SU-DHL-6 (cell line): ENCODE results near the gene IL27RA.
A peak's percentile ranks its signal among the peaks of the same experiment; 100 is the strongest.
"Not testable (repeated sequence)": the region's sequence is repeated elsewhere in the genome, so short reads cannot be mapped to it uniquely, and the experiment has no call there.

ENCODE experiments used
- H2AFZ ChIP-seq: fragments of 200-600 bp; sonication (generic); 2 replicates; pipeline ENCODE4 v1.6.1; 2014; ENCODE audit warnings: low read depth, mild to moderate bottlenecking, moderate library complexity, mixed read lengths, antibody characterized with exemption, low read length; ENCODE audit not compliant: severe bottlenecking
- H3F3A ChIP-seq: fragments of 200-600 bp; shearing (Covaris generic); 2 replicates; pipeline ENCODE4 v1.6.0; 2016; ENCODE audit warnings: antibody characterized with exemption, mild to moderate bottlenecking; ENCODE audit not compliant: insufficient read depth
- H3K27ac ChIP-seq: fragments of 200-600 bp; sonication (generic); 2 replicates; pipeline ENCODE4 v1.5.1; 2016; ENCODE audit warnings: low read depth, mild to moderate bottlenecking, low read length, moderate library complexity, mixed read lengths
- H3K27me3 ChIP-seq: fragments of 200-600 bp; sonication (generic), shearing (Covaris generic); 2 replicates; pipeline ENCODE4 v1.6.0; 2014; ENCODE audit warnings: mild to moderate bottlenecking, low read length
- H3K36me3 ChIP-seq: fragments of 200-600 bp; sonication (generic); 2 replicates; pipeline ENCODE4 v1.6.1; 2014; ENCODE audit warnings: mild to moderate bottlenecking, low read length, mixed read lengths
- H3K4me2 ChIP-seq: fragments of 300-600, 200-600 bp; shearing (Covaris generic), sonication (generic); 2 replicates; pipeline ENCODE4 v1.6.0; 2014; ENCODE audit warnings: low read length, low read depth, mild to moderate bottlenecking; ENCODE audit not compliant: poor library complexity, severe bottlenecking
- H3K4me3 ChIP-seq: fragments of 200-600 bp; sonication (generic); 2 replicates; pipeline ENCODE4 v1.5.1; 2014; ENCODE audit warnings: antibody characterized with exemption, low read length, mild to moderate bottlenecking, mixed read lengths; ENCODE audit not compliant: insufficient read depth, poor library complexity, severe bottlenecking
- H3K79me2 ChIP-seq: fragments of 200-600 bp; sonication (generic); 2 replicates; pipeline ENCODE4 v1.6.1; 2014; ENCODE audit warnings: mild to moderate bottlenecking, low read length, moderate library complexity; ENCODE audit not compliant: insufficient read depth
- H3K9ac ChIP-seq: fragments of 200-600 bp; sonication (generic); 2 replicates; pipeline ENCODE4 v1.7.0; 2014; ENCODE audit warnings: mild to moderate bottlenecking, low read length
- H3K9me2 ChIP-seq: fragments of 200-600 bp; sonication (generic); replicated peaks from 2 replicates; pipeline ENCODE4 v1.6.1; 2014; ENCODE audit warnings: low read length; ENCODE audit not compliant: insufficient read depth
- H3K9me3 ChIP-seq: fragments of 200-600 bp; sonication (generic); 2 replicates; pipeline ENCODE4 v1.6.1; 2014; ENCODE audit warnings: low read length, mixed read lengths; ENCODE audit not compliant: insufficient read depth
- H4K20me1 ChIP-seq: fragments of 200-600 bp; sonication (generic); 2 replicates; pipeline ENCODE4 v1.6.1; 2014; ENCODE audit warnings: low read depth, mild to moderate bottlenecking, antibody characterized with exemption, low read length, moderate library complexity, mixed read lengths
- EZH2phosphoT487 ChIP-seq: fragments of 200-600 bp; sonication (generic), shearing (Covaris generic); conservative IDR thresholded peaks from 2 replicates; pipeline ENCODE4 v1.6.1; 2018; ENCODE audit warnings: mild to moderate bottlenecking, antibody characterized with exemption, low read length, moderate library complexity, mixed read lengths
- TF ChIP-seq, protein P1 (sequence below): fragments of 200-600 bp; sonication (generic); IDR thresholded peaks from one replicate; pipeline ENCODE4 v1.5.1; 2017; ENCODE audit warnings: antibody characterized with exemption, mild to moderate bottlenecking, low read length, moderate library complexity; ENCODE audit not compliant: insufficient read depth, poor library complexity, severe bottlenecking

IL27RA gene

GRCh38 chr19:14028901-14029300 is 2.7 kb upstream of the IL27RA start:
- TF ChIP-seq, protein P1, sequence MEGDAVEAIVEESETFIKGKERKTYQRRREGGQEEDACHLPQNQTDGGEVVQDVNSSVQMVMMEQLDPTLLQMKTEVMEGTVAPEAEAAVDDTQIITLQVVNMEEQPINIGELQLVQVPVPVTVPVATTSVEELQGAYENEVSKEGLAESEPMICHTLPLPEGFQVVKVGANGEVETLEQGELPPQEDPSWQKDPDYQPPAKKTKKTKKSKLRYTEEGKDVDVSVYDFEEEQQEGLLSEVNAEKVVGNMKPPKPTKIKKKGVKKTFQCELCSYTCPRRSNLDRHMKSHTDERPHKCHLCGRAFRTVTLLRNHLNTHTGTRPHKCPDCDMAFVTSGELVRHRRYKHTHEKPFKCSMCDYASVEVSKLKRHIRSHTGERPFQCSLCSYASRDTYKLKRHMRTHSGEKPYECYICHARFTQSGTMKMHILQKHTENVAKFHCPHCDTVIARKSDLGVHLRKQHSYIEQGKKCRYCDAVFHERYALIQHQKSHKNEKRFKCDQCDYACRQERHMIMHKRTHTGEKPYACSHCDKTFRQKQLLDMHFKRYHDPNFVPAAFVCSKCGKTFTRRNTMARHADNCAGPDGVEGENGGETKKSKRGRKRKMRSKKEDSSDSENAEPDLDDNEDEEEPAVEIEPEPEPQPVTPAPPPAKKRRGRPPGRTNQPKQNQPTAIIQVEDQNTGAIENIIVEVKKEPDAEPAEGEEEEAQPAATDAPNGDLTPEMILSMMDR, result no peak
- TF ChIP-seq EZH2phosphoT487, result no peak
- no peaks in the 10 kb centered on the region for H3K9me3 ChIP-seq
- no peak overlapping the region for H3K4me3 ChIP-seq
- H2AFZ ChIP-seq, result no peak overlapping the region
- no peaks in the 10 kb centered on the region for H3K79me2 ChIP-seq
- H4K20me1 ChIP-seq, result no peaks in the 10 kb centered on the region
- H3K27me3 ChIP-seq, result no peaks in the 10 kb centered on the region
- no peak overlapping the region for H3K9ac ChIP-seq
- no peak overlapping the region for H3K4me2 ChIP-seq
- no peak overlapping the region for H3K27ac ChIP-seq
- H3K36me3 ChIP-seq, result no peaks in the 10 kb centered on the region
- no peaks in the 10 kb centered on the region for H3K9me2 ChIP-seq
- 0 out of 2 replicates have a peak, but pooled peaks cover 10% of the 10 kb centered on the region for H3F3A ChIP-seq

DNA sequence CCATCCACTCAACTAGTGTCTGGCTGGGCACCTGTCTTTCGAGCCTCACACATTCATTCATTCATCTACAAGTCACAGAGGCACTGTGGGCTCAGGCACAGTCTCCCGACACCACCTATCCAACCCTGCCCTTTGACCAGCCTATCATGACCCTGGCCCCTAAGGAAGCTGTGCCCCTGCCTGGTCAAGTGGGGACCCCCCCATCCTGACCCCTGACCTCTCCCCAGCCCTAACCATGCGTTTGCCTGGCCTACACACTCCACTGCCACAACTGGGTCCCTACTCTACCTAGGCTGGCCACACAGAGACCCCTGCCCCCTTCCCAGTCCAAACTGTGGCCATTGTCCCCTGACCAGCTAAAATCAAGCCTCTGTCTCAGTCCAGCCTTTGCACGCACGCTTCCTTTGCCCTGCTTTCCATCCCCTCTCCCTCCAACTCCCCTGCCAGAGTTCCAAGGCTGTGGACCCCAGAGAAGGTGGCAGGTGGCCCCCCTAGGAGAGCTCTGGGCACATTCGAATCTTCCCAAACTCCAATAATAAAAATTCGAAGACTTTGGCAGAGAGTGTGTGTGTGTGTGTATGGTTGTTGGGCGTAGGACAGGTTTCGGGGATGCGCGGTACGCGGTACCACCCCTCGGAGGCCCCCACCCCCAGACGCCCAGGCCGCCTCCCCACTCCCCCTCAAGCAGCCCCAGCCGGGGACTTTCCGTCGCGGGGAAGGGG is 404 bp upstream of the IL27RA start:
- Histone ChIP-seq H3K36me3 (no peaks in the 10 kb centered on the region), H2AFZ (peak overlapping the region; percentile 94), H3K9me3 (no peaks in the 10 kb centered on the region), H3K9ac (peak overlapping the region; percentile 79), H4K20me1 (no peaks in the 10 kb centered on the region), H3K27me3 (no peaks in the 10 kb centered on the region), H3K4me3 (peak overlapping the region; percentile 73), H3K27ac (no peak overlapping the region), H3K4me2 (peak overlapping the region; percentile 70), H3K9me2 (no peaks in the 10 kb centered on the region), H3F3A (0 out of 2 replicates have a peak, but pooled peaks cover 10% of the 10 kb centered on the region), H3K79me2 (no peaks in the 10 kb centered on the region)
- TF ChIP-seq EZH2phosphoT487, result no peak
- TF ChIP-seq, protein P1, result no peak

- Histone ChIP-seq H3K9me2 (no peaks in the 10 kb centered on the region), H3F3A (0 out of 2 replicates have a peak, but pooled peaks cover 10% of the 10 kb centered on the region), H3K9ac (no peak overlapping the region), H4K20me1 (no peaks in the 10 kb centered on the region), H3K36me3 (no peaks in the 10 kb centered on the region), H3K27me3 (no peaks in the 10 kb centered on the region), H3K4me2 (no peak overlapping the region), H3K79me2 (no peaks in the 10 kb centered on the region), H3K9me3 (no peaks in the 10 kb centered on the region), H2AFZ (no peak overlapping the region), H3K27ac (no peak overlapping the region), H3K4me3 (no peak overlapping the region)
- TF ChIP-seq EZH2phosphoT487, result no peak
- TF ChIP-seq, protein P1, result no peak
Measured at GRCh38 chr19:14033946-14034345, 2.4 kb downstream of the IL27RA start.

GRCh38 chr19:14035159-14035558 is 3.6 kb downstream of the IL27RA start:
- not testable (repeated sequence) for H4K20me1 ChIP-seq, H3K9me2 ChIP-seq, H3K4me3 ChIP-seq, H3K79me2 ChIP-seq, H3K4me2 ChIP-seq, H3K9me3 ChIP-seq, H2AFZ ChIP-seq, H3F3A ChIP-seq, H3K27ac ChIP-seq, H3K9ac ChIP-seq, H3K27me3 ChIP-seq, H3K36me3 ChIP-seq
